GM12873 (cell line): ENCODE data around the gene NEU4.

Experiments used
- CTCF ChIP-seq: IDR thresholded peaks from 2 replicates; pipeline ENCODE4 v1.5.1; 2012; ENCODE audit warnings: low read depth, mild to moderate bottlenecking, moderate library complexity, low read length, control low read depth; ENCODE audit not compliant: insufficient read depth; ENCODE audit errors: missing control alignments

The NEU4 gene

GRCh38 chr2:241842067-241842415, 33.0 kb downstream of the NEU4 start:
- no peak for TF ChIP-seq CTCF

- TF ChIP-seq CTCF = no peak
These were observed 33.7 kb downstream of the NEU4 start for GRCh38 chr2:241842620-241843211.

- no peak for TF ChIP-seq CTCF
These were observed 34.5 kb downstream of the NEU4 start for GRCh38 chr2:241843321-241844065.

GRCh38 chr2:241844066-241844728, 35.2 kb downstream of the NEU4 start:
- TF ChIP-seq CTCF = no peak

GRCh38 chr2:241844831-241845578, 36.0 kb downstream of the NEU4 start:
- TF ChIP-seq CTCF = no peak

- TF ChIP-seq CTCF = no peak
These were observed 37.4 kb downstream of the NEU4 start for GRCh38 chr2:241846406-241846805.
